CD1c-positive myeloid dendritic cell (primary cell): Measurements from ENCODE around the gene POLD4.
"Not testable (repeated sequence)": the region's sequence is repeated elsewhere in the genome, so short reads cannot be mapped to it uniquely, and the experiment has no call there.

ENCODE experiments used
- DNase-seq: peaks from one replicate; pipeline ENCODE4 v3.0.0-alpha.2; 2016; ENCODE audit errors: extremely low spot score

The POLD4 gene

GRCh38 chr11:67354075-67355022 lies 1.0 kb upstream of the POLD4 start:
- peak; percentile 83 for DNase-seq

- peak; percentile 70 for DNase-seq
These were observed 615 bp downstream of the POLD4 start for GRCh38 chr11:67352546-67353316.

GRCh38 chr11:67351275-67352005 lies 1.9 kb downstream of the POLD4 start:
- DNase-seq = peak; percentile 89

GRCh38 chr11:67349928-67350465 lies 3.3 kb downstream of the POLD4 start:
- no peak for DNase-seq

- no peak for DNase-seq
These were observed 3.9 kb downstream of the POLD4 start for GRCh38 chr11:67349457-67349856.

GRCh38 chr11:67349036-67349435 lies 4.3 kb downstream of the POLD4 start:
- DNase-seq = no peak

DNA sequence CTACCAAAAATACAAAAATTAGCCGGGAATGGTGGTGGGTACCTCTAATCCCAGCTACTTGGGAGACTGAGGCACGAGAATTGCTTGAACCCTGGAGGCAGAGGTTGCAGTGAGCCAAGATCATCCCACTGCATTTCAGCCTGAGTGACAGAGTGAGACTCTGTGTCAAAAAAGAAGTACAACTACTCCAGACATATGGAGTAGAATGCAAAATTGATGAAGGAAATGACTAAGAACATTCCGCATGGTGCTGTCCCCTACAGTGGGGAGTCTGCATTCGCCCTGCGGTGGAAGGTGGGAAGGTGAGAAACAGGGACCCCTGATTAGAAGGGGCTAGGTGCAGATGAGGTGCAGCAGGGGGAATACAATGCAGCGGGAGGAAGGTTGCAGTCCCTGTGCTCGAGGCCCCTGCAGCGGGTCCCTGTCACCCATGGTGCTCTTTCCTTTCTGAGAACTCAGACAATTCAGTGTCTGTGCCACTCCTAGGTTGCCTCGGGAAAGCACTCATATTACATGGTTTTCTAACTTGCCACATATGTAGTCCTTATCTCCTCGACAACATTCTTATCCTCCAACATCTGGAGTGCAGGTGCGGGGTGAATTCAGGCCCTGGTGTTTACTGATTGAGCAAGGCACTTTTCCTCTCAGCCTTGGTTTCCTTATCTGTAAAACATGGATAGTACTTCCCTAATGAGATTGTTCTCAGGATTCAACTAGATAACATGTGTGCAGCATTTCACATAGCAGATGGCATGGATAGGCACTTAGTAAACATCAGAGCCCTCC lies 5.2 kb downstream of the POLD4 start:
- no peak for DNase-seq

DNA sequence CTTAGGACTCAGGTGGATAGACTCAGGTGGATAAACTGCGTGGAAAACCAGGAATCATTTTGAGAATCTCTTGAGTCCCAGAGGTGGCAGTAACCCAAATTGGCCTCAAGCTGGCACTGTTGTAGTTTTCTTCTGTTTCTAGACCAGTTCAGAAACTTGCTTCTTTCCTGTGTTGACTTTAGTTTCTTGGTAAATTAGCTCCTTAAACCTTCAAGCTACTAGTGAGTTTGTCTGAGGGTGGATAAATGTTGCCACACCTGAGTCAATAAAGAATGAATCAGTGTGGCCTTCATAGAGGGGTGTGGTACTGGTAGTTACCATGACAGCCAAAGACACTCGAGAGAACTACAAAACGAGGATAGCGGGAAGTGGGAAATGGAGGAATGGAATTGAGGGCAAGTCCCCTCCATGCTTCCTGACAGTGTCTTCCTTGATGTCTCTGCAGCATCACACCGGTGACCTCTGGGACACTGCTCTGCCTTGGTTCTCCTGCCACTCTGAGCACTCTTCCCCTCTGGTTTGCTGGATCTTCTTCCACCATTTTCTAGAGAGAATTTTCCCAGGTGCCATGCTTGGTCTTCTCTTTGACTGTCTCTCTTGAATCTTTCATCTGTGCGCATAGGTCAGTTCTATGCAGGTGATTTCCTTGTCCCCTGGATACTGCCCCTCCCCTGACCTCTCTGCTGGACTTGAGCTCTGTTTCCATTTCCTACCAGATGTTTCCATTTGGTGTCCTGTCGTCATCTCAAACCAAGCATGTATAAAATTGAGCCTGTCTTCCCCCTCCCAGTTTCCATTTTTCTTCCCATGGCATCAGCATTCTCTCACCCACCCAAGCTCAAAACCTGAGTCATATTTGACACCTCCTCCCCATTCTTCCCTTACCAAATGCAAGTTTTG lies 7.2 kb downstream of the POLD4 start:
- DNase-seq = peak; percentile 51

DNA sequence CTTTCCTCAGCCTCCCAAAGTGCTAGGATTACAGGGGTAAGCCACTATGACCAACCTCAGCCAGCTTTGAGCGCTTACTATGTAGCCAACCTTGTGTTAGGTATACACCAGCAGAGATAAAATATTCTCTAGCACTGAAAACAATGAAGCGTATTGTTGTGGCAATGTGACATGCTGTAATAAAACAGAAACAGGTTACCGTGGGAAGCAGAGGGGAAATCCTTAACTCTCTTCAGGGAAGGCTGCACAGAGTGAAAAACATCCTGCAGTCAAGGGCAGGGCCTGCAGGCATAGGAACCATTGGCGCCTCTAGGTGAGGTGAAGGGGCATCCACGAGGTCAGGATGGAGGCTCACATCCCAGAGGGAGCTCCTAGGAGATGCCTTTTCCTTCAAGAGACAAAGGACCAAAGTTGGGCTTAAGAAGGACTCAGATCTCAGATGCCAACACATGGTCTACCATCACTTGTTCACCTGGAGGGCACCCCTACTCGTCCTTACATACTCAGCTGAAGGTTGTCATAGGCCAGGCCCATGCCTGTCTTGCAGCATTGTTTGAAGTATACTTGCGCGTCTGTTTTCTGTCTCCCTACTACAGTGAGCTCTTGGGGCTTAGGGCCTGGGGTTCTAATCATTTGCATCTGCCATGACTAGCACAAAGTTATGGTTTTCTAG lies 8.0 kb downstream of the POLD4 start:
- DNase-seq = no peak

- DNase-seq = peak; percentile 66
These were observed 9.1 kb downstream of the POLD4 start for GRCh38 chr11:67344264-67344663.

DNA sequence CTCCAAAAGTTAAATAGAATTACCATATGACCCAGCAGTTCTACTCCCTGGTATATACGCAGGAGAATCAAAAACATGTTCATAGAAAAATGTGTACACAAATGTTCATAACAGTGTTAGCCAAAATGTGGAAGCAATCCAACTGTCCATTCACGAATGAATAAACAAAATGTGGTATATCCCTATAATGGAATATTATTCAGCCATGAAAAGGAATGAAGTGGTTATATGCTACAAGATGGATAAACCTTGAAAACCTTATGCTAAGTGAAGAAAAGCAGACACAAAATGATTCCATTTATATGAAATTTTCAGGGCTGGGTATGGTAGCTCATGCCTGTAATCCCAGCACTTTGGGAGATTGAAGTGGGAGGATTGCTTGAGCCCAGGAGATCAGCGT lies 16.1 kb downstream of the POLD4 start:
- no peak for DNase-seq

- DNase-seq = no peak
These were observed 21.2 kb downstream of the POLD4 start for GRCh38 chr11:67332081-67332691.

GRCh38 chr11:67323526-67323925 lies 29.8 kb downstream of the POLD4 start:
- no peak for DNase-seq

DNA sequence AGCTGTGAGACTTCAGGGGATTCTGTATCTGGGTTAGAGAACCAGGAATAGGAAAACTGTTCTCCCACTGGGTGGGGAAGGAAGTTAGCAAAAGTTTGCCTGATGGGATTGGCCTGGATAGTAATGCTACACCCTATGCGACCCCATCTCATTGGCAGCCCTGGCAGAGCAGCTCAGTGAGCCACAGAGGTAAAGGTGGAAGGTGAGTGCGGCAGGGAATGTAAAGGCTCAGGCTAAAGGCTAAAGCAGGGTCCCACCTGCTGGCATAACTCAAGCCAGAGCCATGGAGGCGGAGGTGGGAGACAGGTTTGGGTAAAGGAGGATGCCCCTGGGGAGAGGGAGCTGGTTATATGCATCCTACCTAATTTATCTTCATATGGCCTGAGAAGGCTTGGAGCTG lies 31.3 kb downstream of the POLD4 start:
- DNase-seq = no peak

DNA sequence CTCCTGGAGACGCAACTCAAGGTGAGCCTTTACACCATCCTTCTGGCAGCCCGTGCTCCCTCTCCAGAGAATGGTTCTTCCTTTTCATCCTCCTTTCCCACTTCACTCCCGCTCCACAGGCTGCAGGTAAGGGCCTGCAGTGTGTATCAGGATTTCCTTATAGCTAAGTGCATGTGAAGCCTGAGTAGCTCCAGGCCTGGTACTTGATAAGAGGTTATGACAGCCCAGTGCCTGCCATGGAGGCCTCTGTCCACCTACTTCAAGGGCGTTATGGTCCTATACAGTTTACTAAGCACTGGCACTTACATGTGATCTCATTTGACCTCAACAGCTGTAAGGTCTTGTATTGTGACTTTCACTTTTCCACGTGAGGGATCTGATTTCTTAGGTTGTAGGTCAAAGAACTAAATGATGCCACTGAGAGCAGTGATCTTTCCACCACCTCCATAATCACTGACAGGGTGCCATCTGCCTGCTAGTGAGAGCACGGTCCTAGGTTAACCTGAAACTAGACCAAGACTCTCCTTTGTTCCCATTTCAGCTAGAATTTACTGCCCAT lies 32.0 kb downstream of the POLD4 start:
- DNase-seq = no peak

GRCh38 chr11:67320691-67321090 lies 32.7 kb downstream of the POLD4 start:
- DNase-seq = no peak

DNA sequence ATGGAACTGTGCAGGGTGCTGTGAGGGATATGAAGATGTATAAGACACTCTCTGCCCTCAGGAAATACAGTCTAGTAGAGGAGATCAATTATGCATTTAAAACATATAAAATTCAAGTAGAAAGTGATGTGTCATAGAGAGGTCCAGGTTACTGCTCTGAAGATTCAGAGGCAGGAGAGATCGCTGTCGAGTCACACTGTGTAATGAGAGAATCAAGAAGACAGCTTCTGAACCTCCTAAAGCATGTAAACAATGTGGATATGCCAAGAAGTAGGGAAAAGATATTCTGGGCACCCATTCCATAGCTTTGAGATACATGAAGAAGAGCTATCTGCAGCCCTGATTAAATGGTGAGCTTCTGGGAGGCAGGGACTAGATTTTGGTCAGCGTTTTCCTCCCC lies 33.3 kb downstream of the POLD4 start:
- DNase-seq = no peak

DNA sequence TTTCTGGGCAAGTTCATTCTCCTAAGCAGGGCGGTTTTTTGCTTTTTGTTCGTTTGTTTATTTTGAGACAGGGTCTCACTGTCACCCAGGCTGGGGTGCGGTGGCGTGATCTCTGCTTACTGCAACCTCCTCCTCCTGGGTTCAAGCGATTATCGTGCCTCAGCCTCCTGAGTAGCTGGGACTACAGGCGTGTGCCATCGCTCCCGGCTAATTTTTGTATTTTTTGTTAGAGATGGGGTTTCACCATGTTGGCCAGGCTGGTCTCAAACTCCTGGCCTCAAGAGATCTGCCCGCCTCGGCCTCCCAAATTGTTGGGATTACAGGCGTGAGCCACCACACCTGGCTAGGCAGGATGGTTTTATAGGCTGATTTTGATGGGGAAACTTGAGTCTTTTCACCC lies 34.5 kb downstream of the POLD4 start:
- not testable (repeated sequence) for DNase-seq
